ENCODE measurements around the gene NID1.

The NID1 gene

DNA sequence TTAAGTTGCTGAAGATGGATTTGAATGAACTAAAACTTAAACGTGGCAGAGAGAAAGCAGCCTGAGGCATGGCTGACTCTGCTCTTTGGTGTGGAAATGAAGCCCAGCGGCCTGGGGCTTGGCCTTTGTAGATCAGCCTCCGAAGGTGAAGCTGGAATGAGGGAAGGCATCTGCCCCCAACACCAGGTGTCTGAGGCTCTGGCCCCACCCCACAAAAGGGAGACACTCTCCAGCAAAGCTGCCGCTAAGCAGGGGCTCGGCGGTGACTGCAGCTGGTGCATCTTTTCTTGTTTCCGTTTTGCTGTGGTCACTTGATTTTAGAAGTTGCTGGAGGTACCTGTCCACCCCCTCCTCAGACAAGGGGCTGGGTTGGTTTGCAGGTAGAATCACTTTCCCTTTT is 38.2 kb upstream of the NID1 start:
- no peak for DNase-seq (ENCODE audit: low read depth in 1 of 2, low spot score in 1 of 2)
- Histone ChIP-seq H3K27me3 (ENCODE audit: insufficient read depth, poor library complexity, severe bottlenecking) (no peaks in the 10 kb centered on the region), H3K27ac (replicated peaks) (no peak overlapping the region), H3K4me3 (replicated peaks; ENCODE audit: insufficient read depth, low read length) (no peak overlapping the region)
- TF ChIP-seq GABPA (IDR thresholded peaks at IDR 0.05; ENCODE audit: low read depth) (no peak), POLR2AphosphoS5 (IDR thresholded peaks at IDR 0.05; ENCODE audit: low read depth) (no peak), SPI1 (IDR thresholded peaks at IDR 0.05; ENCODE audit: borderline replicate concordance, low read depth) (no peak)
- TF ChIP-seq, protein P1, sequence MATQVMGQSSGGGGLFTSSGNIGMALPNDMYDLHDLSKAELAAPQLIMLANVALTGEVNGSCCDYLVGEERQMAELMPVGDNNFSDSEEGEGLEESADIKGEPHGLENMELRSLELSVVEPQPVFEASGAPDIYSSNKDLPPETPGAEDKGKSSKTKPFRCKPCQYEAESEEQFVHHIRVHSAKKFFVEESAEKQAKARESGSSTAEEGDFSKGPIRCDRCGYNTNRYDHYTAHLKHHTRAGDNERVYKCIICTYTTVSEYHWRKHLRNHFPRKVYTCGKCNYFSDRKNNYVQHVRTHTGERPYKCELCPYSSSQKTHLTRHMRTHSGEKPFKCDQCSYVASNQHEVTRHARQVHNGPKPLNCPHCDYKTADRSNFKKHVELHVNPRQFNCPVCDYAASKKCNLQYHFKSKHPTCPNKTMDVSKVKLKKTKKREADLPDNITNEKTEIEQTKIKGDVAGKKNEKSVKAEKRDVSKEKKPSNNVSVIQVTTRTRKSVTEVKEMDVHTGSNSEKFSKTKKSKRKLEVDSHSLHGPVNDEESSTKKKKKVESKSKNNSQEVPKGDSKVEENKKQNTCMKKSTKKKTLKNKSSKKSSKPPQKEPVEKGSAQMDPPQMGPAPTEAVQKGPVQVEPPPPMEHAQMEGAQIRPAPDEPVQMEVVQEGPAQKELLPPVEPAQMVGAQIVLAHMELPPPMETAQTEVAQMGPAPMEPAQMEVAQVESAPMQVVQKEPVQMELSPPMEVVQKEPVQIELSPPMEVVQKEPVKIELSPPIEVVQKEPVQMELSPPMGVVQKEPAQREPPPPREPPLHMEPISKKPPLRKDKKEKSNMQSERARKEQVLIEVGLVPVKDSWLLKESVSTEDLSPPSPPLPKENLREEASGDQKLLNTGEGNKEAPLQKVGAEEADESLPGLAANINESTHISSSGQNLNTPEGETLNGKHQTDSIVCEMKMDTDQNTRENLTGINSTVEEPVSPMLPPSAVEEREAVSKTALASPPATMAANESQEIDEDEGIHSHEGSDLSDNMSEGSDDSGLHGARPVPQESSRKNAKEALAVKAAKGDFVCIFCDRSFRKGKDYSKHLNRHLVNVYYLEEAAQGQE (IDR thresholded peaks at IDR 0.05; ENCODE audit: insufficient replicate concordance, low read depth), result no peak
- TF ChIP-seq, protein P2, sequence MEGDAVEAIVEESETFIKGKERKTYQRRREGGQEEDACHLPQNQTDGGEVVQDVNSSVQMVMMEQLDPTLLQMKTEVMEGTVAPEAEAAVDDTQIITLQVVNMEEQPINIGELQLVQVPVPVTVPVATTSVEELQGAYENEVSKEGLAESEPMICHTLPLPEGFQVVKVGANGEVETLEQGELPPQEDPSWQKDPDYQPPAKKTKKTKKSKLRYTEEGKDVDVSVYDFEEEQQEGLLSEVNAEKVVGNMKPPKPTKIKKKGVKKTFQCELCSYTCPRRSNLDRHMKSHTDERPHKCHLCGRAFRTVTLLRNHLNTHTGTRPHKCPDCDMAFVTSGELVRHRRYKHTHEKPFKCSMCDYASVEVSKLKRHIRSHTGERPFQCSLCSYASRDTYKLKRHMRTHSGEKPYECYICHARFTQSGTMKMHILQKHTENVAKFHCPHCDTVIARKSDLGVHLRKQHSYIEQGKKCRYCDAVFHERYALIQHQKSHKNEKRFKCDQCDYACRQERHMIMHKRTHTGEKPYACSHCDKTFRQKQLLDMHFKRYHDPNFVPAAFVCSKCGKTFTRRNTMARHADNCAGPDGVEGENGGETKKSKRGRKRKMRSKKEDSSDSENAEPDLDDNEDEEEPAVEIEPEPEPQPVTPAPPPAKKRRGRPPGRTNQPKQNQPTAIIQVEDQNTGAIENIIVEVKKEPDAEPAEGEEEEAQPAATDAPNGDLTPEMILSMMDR (IDR thresholded peaks at IDR 0.05; ENCODE audit: insufficient read depth, low read length), result no peak

DNA sequence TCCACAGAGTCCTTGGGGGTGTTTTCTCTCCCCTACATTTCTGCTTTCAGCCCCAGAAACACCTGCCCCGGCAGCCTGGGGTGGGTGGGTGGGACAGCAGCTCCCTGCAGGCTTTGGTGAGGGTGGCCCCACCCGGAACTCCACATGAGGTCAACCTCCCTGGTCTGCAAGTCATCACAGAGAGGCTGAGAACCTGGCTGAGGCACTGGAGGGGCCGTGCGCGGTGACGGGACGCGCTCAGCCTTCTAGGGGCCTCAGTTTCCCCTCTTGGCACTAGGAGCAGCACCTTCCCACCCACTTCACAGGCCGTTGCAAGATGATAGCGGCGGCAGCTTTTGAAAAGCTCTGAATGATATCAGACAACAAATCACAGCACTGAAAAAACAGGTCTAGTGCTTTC is 37.7 kb upstream of the NID1 start:
- DNase-seq (ENCODE audit: low read depth in 1 of 2, low spot score in 1 of 2), result no peak
- TF ChIP-seq, protein P1 (IDR thresholded peaks at IDR 0.05; ENCODE audit: insufficient replicate concordance, low read depth), result no peak
- TF ChIP-seq GABPA (IDR thresholded peaks at IDR 0.05; ENCODE audit: low read depth) (no peak), SPI1 (IDR thresholded peaks at IDR 0.05; ENCODE audit: borderline replicate concordance, low read depth) (no peak), POLR2AphosphoS5 (IDR thresholded peaks at IDR 0.05; ENCODE audit: low read depth) (no peak)
- TF ChIP-seq, protein P2 (IDR thresholded peaks at IDR 0.05; ENCODE audit: insufficient read depth, low read length), result no peak
- Histone ChIP-seq H3K27ac (replicated peaks) (no peak overlapping the region), H3K4me3 (replicated peaks; ENCODE audit: insufficient read depth, low read length) (no peak overlapping the region), H3K27me3 (ENCODE audit: insufficient read depth, poor library complexity, severe bottlenecking) (no peaks in the 10 kb centered on the region)

DNA sequence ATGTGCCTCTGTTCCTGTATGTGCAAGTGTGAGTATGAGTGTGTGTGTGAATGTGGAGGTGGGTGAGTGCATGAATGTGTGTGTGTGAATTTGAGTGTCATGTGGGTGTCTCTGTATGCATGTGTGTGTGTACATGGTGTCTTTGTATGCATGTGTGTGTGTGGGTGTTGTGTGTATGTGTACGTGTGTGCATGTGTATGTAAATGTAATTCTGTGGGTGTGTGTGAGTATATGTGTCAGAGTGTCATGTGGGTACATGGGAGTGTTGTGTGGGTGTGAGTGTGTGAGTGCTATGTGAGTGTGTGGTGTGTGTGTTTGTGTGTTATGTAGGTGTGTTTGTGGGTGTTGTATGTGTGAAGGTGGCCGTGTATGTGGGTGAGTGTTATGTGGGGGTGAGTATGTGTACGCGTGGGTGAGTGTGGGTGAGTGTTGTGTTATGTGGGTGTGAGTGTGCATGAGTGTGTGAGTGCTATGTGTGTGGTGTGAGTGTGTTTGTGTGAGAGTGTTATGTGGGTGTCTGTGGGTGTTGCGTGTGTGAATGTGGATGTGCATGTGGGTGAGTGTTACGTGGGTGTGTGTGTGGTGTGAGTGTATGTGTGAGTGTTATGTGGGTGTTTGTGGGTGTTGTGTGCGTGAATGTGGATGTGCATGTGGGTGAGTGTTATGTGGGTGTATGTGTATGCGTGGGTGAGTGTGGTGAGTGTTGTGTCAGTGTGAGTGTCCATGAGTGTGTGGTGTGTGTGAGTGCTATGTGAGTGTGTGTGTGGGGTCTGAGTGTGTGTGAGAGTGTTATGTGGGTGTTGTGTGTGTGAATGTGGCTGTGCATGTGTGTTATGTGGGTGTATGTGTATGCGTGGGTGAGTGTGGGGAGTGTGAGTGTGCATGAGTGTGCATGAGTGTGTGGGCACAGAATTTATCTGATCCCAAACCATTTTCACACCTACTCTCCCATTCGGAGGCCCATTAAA is 36.6 kb upstream of the NID1 start:
- TF ChIP-seq, protein P2 (IDR thresholded peaks at IDR 0.05; ENCODE audit: insufficient read depth, low read length), result no peak
- TF ChIP-seq SPI1 (IDR thresholded peaks at IDR 0.05; ENCODE audit: borderline replicate concordance, low read depth), result no peak
- TF ChIP-seq POLR2AphosphoS5 (IDR thresholded peaks at IDR 0.05; ENCODE audit: low read depth), result no peak
- TF ChIP-seq, protein P1 (IDR thresholded peaks at IDR 0.05; ENCODE audit: insufficient replicate concordance, low read depth), result no peak
- no peak for TF ChIP-seq GABPA (IDR thresholded peaks at IDR 0.05; ENCODE audit: low read depth)
- no peak overlapping the region for H3K27ac ChIP-seq (replicated peaks)
- no peak overlapping the region for H3K4me3 ChIP-seq (replicated peaks; ENCODE audit: insufficient read depth, low read length)
- DNase-seq (ENCODE audit: low read depth in 1 of 2, low spot score in 1 of 2), result no peak
- no peaks in the 10 kb centered on the region for H3K27me3 ChIP-seq (ENCODE audit: insufficient read depth, poor library complexity, severe bottlenecking)

All from HL-60 (cell line).